22Rv1 (cell line): ENCODE data around the gene HS6ST3.

Source experiments
- H3K27ac ChIP-seq: fragments of 450-650 bp; 2 replicates; pipeline ENCODE4 v1.5.1; 2017
- CTCF ChIP-seq: fragments of 450-650 bp; IDR thresholded peaks from 2 replicates; pipeline ENCODE4 v1.5.1; 2017; ENCODE audit warnings: mild to moderate bottlenecking
- ZFX ChIP-seq: fragments of 450-650 bp; IDR thresholded peaks from 2 replicates; pipeline ENCODE4 v1.6.1; 2017; ENCODE audit warnings: antibody characterized with exemption, borderline replicate concordance

The HS6ST3 gene

DNA sequence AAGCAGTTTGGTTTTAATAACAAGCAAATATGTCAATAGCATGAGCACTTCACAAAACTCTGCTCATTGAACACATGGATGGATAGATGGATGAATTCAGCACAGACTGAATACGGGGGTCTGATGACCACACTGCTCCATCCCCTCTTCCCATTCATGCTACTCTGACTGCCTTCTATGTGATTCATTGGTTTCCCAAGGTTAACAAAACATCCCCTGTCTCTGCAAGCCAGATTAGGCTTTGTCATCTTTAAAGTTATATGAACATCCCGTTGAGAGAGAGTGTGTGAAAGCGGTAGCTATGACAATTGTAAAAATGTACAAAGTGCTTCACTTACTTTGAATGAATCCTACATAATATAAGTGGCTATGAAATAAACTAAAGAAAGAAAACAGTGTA is 651.9 kb downstream of the HS6ST3 start:
- TF ChIP-seq ZFX (no peak), CTCF (no peak)
- no peak overlapping the region for H3K27ac ChIP-seq

DNA sequence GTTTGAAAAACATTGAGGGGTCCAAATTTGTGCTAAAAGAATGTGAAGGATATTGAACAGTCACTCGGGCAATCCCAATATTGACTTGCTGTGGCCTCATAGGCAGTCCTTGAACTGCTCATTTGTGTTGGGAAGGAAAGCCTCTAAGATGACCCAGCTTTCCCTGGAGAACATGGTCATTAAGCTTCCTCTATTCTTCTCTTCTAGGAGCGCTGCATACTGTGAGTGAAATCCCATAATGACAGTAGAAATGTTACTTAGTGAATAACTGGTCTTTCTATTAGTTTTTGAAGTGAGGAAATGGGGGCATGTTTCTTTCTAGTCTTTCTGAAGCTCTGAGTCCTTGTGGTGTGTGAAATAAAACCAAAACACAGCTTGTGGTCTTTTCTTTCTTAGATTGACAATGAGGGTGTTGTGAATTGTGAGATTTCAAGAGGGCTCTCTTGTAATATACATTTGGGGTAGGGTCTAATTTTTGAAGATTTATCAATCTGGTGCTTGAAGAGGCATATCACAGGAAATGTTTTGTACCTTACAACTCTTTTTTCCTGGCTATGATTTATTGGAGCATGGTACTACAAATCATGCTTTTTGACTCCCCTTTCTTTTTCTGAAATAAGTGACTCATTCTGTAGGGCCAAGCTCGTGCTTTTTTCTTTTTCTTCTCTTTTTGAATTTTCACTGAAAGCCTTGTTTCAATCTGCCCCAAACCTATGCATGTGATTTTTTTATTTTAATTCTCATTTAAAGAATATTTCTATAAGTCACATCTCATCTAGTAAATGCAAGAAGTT is 653.6 kb downstream of the HS6ST3 start:
- no peak overlapping the region for H3K27ac ChIP-seq
- no peak for TF ChIP-seq CTCF

DNA sequence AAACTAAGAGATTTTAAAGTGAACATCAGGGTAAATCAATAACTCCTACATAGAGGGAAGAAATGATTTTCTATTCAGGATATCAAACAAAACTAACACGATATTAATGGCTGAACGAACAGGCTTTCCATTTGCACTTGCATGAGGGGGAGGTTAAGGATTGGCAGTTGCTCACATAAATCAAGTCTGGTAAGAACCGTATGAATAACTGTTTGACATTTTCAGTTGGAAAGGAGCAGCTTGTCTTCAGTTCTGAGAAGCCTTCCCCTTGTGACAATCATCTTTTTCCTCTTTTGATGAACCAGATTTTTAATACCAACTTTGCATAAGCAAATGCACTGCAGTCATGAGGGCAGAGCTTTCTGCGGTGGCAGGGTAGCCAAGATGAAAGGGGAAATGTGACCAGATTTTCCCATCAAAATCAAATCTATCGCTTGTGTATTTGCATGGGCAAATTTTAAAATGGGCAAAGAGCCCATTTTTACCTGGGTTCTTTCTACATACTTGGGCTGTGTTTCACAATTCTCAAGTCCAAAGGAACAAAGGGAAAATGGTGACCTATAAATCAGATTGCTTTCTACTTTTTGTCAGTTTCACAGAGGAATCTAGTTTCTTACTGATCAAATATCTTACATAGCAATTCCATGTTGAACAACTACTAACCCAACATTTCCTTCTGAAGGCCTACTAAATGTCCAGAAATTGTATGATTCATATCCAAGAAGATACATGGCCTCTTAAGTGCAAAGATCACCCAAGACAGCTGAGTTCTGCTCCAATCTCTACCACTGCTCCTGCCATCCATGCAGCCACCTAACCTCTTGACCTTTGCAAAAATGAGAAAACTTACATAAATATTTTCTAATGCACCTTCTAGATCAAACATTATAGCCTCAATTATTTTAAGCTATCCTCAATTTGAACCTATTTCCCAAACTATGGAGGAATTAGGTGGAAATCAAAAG is 654.7 kb downstream of the HS6ST3 start:
- H3K27ac ChIP-seq, result no peak overlapping the region
- no peak for TF ChIP-seq CTCF

GRCh38 chr13:96746886-96747285 is 657.0 kb downstream of the HS6ST3 start:
- TF ChIP-seq CTCF (no peak), ZFX (no peak)
- no peak overlapping the region for H3K27ac ChIP-seq

DNA sequence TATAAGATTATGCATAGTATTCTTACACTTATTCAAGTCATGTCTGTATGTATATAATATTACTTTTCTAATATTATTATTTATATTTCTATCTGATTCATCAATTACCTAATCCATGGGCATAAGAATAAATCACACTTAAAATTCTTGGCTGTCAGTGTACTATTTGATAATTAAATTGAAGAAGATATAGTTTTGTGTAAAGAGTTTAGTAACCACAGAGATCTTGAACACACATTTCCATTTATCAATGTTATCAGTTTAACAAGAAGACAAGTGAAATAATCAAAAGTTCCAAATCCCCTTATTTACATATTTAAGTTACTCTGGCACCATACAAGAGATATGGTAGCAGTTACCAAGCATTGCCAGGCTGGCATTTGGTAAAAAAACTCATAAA is 659.9 kb downstream of the HS6ST3 start:
- H3K27ac ChIP-seq, result no peak overlapping the region
- TF ChIP-seq CTCF, result no peak

DNA sequence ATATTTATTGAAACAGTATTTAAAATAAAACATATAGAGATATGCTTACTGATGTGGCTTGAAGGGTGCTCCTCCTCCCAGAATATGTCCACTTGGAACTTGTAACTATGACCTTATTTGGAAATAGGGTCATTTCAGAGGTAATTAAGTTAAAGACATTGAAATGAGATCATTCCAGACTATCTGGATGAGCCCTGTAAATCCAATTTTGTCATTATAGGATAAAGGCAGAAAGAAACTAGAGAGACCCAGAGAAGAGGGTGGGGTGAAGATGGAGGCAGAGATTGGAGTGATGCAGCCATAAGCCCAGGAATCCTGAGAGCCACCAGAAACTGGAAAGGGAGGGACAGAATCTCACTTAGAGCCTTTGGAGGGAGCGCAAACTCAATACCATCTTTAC is 661.2 kb downstream of the HS6ST3 start:
- TF ChIP-seq ZFX, result no peak
- no peak for TF ChIP-seq CTCF
- no peak overlapping the region for H3K27ac ChIP-seq

DNA sequence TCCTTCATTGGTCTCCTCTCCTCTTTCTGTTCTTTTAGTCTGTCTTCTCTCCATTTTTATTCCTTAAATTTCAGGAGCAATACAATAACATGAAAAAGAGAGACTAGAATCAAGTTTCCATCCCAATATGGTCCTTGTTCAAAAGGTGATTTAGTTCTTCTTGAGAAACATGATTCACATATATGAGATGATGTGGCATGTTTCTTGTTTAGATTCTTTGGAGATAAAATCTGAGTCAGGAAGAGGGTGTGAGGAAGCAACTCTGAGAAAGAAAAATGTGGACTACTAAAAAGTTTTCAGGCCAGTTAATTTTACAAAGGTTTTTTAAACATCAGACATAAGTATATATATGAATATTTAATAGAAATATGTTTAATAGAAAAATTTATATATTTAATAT is 673.0 kb downstream of the HS6ST3 start:
- no peak overlapping the region for H3K27ac ChIP-seq
- no peak for TF ChIP-seq CTCF
- TF ChIP-seq ZFX, result no peak
